ENCODE measurements around the gene SMCO2.

GRCh38 chr12:27549236-27549800 lies 102.8 kb downstream of the SMCO2 start:
- no peak for TF ChIP-seq POLR2AphosphoS5 (IDR thresholded peaks at IDR 0.05; ENCODE audit: low read depth, low read length)
- no peak for TF ChIP-seq REST (IDR thresholded peaks at IDR 0.05; ENCODE audit: insufficient read depth in 1 of 2, low read depth in 2 of 2, low read length in 2 of 2)
- TF ChIP-seq SIN3A (IDR thresholded peaks at IDR 0.05; ENCODE audit: borderline replicate concordance, insufficient read depth, low read length): no peak
- no peak for TF ChIP-seq TAF1 (IDR thresholded peaks at IDR 0.05; ENCODE audit: borderline replicate concordance, insufficient read depth, low read length)
- TF ChIP-seq FOXP2 (optimal IDR thresholded peaks at IDR 0.05; ENCODE audit: borderline replicate concordance, extremely low read depth, extremely low read length, insufficient read depth): no peak
